ENCODE results near the gene PRG3. TPM values are rescaled to one million over a fixed set of nuclear protein-coding genes. Genes with fewer than 3 reads are reported as not detected.

The PRG3 gene
- polyA plus RNA-seq, 3 donors = not detected

DNA sequence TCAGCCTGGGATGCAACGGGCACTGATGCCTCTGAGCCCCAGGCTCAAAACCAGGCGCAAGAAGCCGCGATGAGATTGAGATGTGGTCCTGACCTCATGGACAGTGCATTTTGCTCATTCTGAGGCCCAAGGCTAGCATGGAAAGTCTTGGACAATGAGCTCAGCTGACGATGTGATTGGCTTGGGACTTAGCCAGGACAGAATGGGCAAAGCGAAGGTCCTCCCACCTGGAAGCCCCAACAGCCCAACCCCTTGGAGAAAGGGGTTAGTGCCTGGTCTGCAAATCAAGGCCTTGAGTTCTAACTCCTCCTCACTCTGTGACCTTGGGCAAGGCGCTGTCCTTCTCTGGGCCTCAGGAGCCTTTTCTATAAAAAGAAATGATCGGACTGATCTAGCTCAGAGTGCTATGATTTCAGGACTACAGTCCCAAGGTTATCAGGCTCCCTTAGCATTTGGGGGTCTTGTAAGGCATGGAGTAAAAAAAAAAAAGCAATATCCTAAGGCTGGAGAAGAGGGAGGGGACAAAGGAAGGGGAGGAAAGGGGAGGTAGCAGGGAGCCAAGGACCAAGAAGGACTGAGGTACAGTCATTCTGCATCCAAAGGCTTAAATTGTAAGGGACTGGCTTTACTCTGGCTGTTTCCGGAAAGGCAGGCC, 43.3 kb upstream of the PRG3 start:
- Histone ChIP-seq H3K36me3 (replicated peaks in 1 of 2; ENCODE audit: control insufficient read depth in 1 of 2, insufficient read depth in 2 of 2, low read length in 2 of 2) (peaks cover 42 to 51% of the 10 kb centered on the region in 2 donors), H3K9ac (ENCODE audit: insufficient read depth, low read length, poor library complexity, severe bottlenecking) (peak overlapping the region; percentile 93), H3K9me3 (replicated peaks in 1 of 2; ENCODE audit: control insufficient read depth in 1 of 2, insufficient read depth in 1 of 2, low read length in 2 of 2) (no peaks in the 10 kb centered on the region), H3K27me3 (ENCODE audit: control insufficient read depth in 2 of 2, insufficient read depth in 2 of 2, low read length in 2 of 2) (no peaks in the 10 kb centered on the region), H3K79me2 (ENCODE audit: insufficient read depth, low read length) (peaks cover 76% of the 10 kb centered on the region), H3K4me1 (ENCODE audit: control insufficient read depth in 1 of 2, insufficient read depth in 2 of 2, low read length in 2 of 2) (peaks cover 41 to 52% of the 10 kb centered on the region in 2 donors), H4K20me1 (ENCODE audit: insufficient read depth, low read length) (peaks cover 48% of the 10 kb centered on the region), H3K4me3 (replicated peaks in 1 of 3; ENCODE audit: low read depth in 2 of 3, low read length in 3 of 3) (peak overlapping the region; percentile 12 to 73 (median 68)), H2AFZ (ENCODE audit: insufficient read depth, low read depth, low read length, poor library complexity, severe bottlenecking) (no peak overlapping the region), H3K27ac (ENCODE audit: low read depth in 1 of 2, low read length in 2 of 2) (peak overlapping the region; percentile 96 to 98), H3K4me2 (replicated peaks; ENCODE audit: extremely low read depth, low read length, poor library complexity, severe bottlenecking) (peak overlapping the region; percentile 73)
- 77% methylated on average over 5 of the region's 9 CpGs for WGBS (ENCODE audit: insufficient coverage)
- peaks cover 0 to 4% (median 2%) of the 10 kb centered on the region in 3 donors for H3K27me3 Mint-ChIP-seq (ENCODE audit: low read depth in 3 of 3)
- intact Hi-C loops (cut with micrococcal nuclease) = no loop called here
- H3K27ac Mint-ChIP-seq = peak overlapping the region; percentile 96 to 99 (median 98)
- peaks cover 55 to 56% of the 10 kb centered on the region in 2 donors for H3K36me3 Mint-ChIP-seq
- peak overlapping the region; percentile 83 to 89 for H3K4me3 Mint-ChIP-seq
- no peaks in the 10 kb centered on the region for H3K9me3 Mint-ChIP-seq
- H3K4me1 Mint-ChIP-seq = peaks cover 60% of the 10 kb centered on the region
- no peak for TF ChIP-seq CTCF (IDR thresholded peaks at IDR 0.05)
- DNase-seq = no peak

GRCh38 chr11:57422669-57423068, 41.7 kb upstream of the PRG3 start:
- Mint-ChIP-seq H3K4me3 (peak overlapping the region in 1 of 2 donors; percentile 1), H3K4me1 (peaks cover 56% of the 10 kb centered on the region)

More at GRCh38 chr11:57422669-57423068, 41.7 kb upstream of the PRG3 start:
- H2AFZ ChIP-seq (ENCODE audit: insufficient read depth, low read depth, low read length, poor library complexity, severe bottlenecking) = no peak overlapping the region
- H3K4me1 ChIP-seq (ENCODE audit: control insufficient read depth in 1 of 2, insufficient read depth in 2 of 2, low read length in 2 of 2) = peaks cover 38 to 48% of the 10 kb centered on the region in 2 donors
- H3K27me3 Mint-ChIP-seq (ENCODE audit: low read depth in 3 of 3) = peaks cover 0 to 2% (median 0%) of the 10 kb centered on the region in 3 donors
- H3K9ac ChIP-seq (ENCODE audit: insufficient read depth, low read length, poor library complexity, severe bottlenecking) = no peak overlapping the region
- peaks cover 65 to 72% of the 10 kb centered on the region in 2 donors for H3K36me3 Mint-ChIP-seq
- intact Hi-C loops (cut with micrococcal nuclease) = no loop called here
- H3K27me3 ChIP-seq (ENCODE audit: control insufficient read depth in 2 of 2, insufficient read depth in 2 of 2, low read length in 2 of 2) = no peaks in the 10 kb centered on the region
- peaks cover 91% of the 10 kb centered on the region for H3K79me2 ChIP-seq (ENCODE audit: insufficient read depth, low read length)
- H3K36me3 ChIP-seq (replicated peaks in 1 of 2; ENCODE audit: control insufficient read depth in 1 of 2, insufficient read depth in 2 of 2, low read length in 2 of 2) = peaks cover 53 to 67% of the 10 kb centered on the region in 2 donors
- no peaks in the 10 kb centered on the region for H3K9me3 ChIP-seq (replicated peaks in 1 of 2; ENCODE audit: control insufficient read depth in 1 of 2, insufficient read depth in 1 of 2, low read length in 2 of 2)
- H3K27ac Mint-ChIP-seq = peak overlapping the region in 6 of 7 donors; percentile 10 to 99 (median 90)
- H3K9me3 Mint-ChIP-seq = peaks cover 0 to 1% (median 0%) of the 10 kb centered on the region in 7 donors
- H3K27ac ChIP-seq (ENCODE audit: low read depth in 1 of 2, low read length in 2 of 2) = peak overlapping the region in 1 of 2 donors; percentile 66
- no peak overlapping the region for H3K4me3 ChIP-seq (replicated peaks in 1 of 3; ENCODE audit: low read depth in 2 of 3, low read length in 3 of 3)
- no peak for DNase-seq
- no peak overlapping the region for H3K4me2 ChIP-seq (replicated peaks; ENCODE audit: extremely low read depth, low read length, poor library complexity, severe bottlenecking)
- no peak for TF ChIP-seq CTCF (IDR thresholded peaks at IDR 0.05)
- WGBS (ENCODE audit: insufficient coverage) = no CpG with 5 or more reads among the region's 4 CpGs
- peaks cover 63% of the 10 kb centered on the region for H4K20me1 ChIP-seq (ENCODE audit: insufficient read depth, low read length)

Data from CD14-positive monocyte (primary cell).